HG02938 (cell line): ENCODE data around the gene AFAP1.

Experiments
- ATAC-seq: cut with Tn5 transposase; IDR thresholded peaks from one replicate; pipeline ENCODE4 v1.9.1; 2021; ENCODE audit warnings: mild to moderate bottlenecking, moderate library complexity; ENCODE audit not compliant: unreplicated experiment

Gene AFAP1

DNA sequence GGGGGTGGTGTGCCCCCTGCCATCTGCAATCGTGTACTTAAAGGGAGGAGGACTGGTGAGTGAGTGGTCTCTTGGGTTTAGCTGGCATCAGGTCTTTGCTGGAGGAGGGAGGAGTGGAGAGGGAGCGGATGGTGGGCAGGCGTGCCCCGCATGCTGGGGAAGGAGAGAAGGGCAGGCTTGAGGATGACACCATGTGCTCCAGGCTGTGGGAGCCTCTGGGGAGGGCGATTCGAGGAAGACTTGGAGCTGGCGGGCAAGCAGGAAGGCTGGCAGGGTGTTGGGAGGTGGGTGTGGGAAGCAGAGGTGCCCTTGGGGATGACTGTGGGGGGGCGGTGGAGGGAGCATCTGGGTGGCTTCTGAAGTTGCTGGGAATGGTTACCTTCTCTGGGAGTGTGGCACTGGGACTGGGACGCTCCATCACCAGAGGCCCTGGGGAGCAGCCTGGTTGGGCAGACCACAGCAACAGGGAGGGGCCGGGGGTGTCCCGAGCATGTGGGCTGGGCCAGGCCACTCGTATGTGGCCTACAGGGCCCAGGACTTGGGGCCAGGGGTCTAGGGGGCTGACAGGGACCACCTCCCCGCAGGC is 30.8 kb upstream of the AFAP1 start:
- no peak for ATAC-seq

GRCh38 chr4:7968262-7968896 is 28.7 kb upstream of the AFAP1 start:
- no peak for ATAC-seq

- no peak for ATAC-seq
These were observed 28.0 kb upstream of the AFAP1 start for GRCh38 chr4:7967501-7968261.

DNA sequence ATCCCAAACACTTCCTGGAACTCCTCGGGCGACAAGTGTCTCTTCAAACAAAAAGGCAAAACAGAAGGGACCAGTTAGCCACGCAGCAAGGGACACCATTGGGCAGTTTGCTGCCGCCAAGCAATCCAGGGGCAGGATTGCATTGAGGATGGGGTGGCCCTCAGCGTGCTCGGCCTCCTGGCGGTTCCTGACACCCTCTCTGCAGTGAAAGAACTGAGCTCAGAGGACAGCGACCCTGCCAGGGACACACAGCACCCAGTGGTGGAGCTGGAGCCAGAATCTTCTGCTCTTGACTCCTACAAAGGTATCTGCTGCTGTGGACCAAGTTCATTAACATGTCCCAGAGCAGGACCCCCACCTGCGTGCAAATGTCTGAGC is 27.4 kb upstream of the AFAP1 start:
- no peak for ATAC-seq

DNA sequence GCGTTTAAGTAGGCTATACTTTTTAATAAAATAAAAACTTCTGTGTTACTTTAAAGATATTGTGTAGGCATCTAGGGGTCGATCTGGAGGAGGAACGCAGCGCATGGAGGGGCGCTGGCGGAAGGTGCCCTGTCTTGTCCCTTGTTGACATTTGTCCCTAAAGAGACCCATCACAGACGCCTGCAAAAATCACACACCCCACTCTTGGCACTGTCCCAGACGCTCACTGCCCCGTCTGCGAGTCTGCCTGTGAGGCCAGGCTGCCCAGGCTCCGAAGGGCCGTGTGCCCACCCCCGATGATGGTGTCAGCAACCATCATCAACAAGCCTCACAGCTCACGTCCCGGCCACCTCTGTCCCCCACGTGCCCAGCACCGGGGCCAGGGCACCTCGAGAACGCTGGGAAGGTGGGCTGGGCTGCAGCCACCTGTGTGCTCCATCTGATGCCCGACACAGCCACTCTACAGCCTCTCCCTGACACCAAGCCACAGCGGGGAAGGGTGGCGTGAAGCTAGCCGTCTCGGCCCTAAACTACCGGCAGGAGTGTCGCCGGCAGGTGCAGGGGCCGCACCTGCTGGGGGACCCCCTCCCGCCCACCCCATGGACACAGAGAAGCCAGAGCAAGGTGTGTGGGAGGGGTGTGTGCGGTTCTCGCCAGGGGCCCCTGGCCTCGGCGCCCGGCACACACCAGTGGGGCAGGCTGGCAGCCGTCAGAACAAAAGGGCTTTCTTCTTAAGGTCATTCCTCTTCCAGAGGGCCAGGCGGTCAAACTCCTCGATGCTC is 26.8 kb upstream of the AFAP1 start:
- no peak for ATAC-seq

- no peak for ATAC-seq
These were observed 25.4 kb upstream of the AFAP1 start for GRCh38 chr4:7964890-7965662.

GRCh38 chr4:7964459-7964858 is 24.8 kb upstream of the AFAP1 start:
- no peak for ATAC-seq

DNA sequence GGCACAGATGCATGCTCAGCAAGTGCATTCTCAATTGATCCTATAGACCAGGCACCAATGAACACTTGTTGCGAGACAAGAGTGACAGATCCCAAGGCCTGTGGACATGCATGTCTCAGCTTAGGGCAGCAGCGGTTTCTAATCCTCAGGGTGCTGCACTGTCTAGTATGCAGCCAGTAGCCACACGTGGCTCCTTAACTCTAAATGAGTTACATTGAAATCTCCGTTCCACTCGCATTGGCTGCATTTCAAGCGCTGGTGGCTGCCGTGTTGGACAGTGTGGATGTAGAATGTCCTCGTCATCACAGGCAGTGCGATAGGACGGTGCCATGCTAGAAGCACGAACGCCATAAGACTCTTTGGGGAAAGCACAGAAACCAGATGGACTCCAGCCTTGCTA is 24.0 kb upstream of the AFAP1 start:
- no peak for ATAC-seq

- ATAC-seq: no peak
These were observed 23.2 kb upstream of the AFAP1 start for GRCh38 chr4:7962609-7963508.

- ATAC-seq: peak; percentile 64
These were observed 21.4 kb upstream of the AFAP1 start for GRCh38 chr4:7960790-7961655.

GRCh38 chr4:7960017-7960789 is 20.5 kb upstream of the AFAP1 start:
- ATAC-seq: no peak

GRCh38 chr4:7959078-7959477 is 19.4 kb upstream of the AFAP1 start:
- no peak for ATAC-seq

- no peak for ATAC-seq
These were observed 17.4 kb upstream of the AFAP1 start for GRCh38 chr4:7956934-7957656.

DNA sequence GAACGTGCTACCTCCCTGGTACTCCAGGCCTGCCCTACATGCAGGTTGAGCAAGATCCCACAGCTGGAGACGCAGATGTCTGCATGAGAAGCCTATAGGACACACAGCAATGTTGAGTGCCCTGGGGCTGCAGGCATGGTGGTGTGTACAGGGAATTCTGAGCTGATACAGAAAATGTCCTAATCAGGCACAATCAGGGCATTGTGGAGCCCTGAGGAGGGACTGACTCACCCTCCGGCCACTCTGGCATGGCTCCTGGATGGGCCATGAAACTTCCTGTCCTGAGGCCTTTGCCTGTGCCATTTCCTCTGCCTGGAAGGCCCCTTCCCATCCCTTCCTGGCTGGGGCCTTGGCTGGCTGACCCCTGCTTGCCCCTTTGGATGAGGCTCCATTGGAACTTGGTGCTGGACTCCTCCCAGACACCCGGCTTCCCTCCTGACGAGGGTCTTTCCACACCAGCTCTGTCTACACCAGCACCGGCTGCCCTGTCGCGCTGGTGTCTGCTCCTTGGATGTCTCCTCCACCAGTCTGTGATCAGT is 16.7 kb upstream of the AFAP1 start:
- no peak for ATAC-seq

GRCh38 chr4:7955393-7955792 is 15.7 kb upstream of the AFAP1 start:
- ATAC-seq: no peak

- no peak for ATAC-seq
These were observed 13.0 kb upstream of the AFAP1 start for GRCh38 chr4:7952615-7953014.
